ENCODE measurements around the gene BAIAP3.

BAIAP3 gene

GRCh38 chr16:1300664-1301476, 32.6 kb upstream of the BAIAP3 start:
- peaks cover 9% of the 10 kb centered on the region for H3F3A ChIP-seq (ENCODE audit: control insufficient read depth, insufficient read depth)
- H3K27ac ChIP-seq (ENCODE audit: low read depth, low read length) = no peak overlapping the region
- TF ChIP-seq, protein P1, sequence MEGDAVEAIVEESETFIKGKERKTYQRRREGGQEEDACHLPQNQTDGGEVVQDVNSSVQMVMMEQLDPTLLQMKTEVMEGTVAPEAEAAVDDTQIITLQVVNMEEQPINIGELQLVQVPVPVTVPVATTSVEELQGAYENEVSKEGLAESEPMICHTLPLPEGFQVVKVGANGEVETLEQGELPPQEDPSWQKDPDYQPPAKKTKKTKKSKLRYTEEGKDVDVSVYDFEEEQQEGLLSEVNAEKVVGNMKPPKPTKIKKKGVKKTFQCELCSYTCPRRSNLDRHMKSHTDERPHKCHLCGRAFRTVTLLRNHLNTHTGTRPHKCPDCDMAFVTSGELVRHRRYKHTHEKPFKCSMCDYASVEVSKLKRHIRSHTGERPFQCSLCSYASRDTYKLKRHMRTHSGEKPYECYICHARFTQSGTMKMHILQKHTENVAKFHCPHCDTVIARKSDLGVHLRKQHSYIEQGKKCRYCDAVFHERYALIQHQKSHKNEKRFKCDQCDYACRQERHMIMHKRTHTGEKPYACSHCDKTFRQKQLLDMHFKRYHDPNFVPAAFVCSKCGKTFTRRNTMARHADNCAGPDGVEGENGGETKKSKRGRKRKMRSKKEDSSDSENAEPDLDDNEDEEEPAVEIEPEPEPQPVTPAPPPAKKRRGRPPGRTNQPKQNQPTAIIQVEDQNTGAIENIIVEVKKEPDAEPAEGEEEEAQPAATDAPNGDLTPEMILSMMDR (IDR thresholded peaks at IDR 0.05; ENCODE audit: low read depth, low read length, poor library complexity, severe bottlenecking) = peak; percentile 94
- no peak for TF ChIP-seq EZH2phosphoT487 (IDR thresholded peaks at IDR 0.05; ENCODE audit: borderline replicate concordance, low read length)
- H3K4me2 ChIP-seq (ENCODE audit: low read length) = peak overlapping the region; percentile 66
- H3K27me3 ChIP-seq (ENCODE audit: control insufficient read depth, low read length) = peaks cover 2% of the 10 kb centered on the region; the same call in 1 of the 2 replicates
- H3K4me1 ChIP-seq (ENCODE audit: control insufficient read depth, low read length) = peaks cover 56% of the 10 kb centered on the region
- H4K20me1 ChIP-seq (ENCODE audit: control insufficient read depth, insufficient read depth, low read depth, low read length) = no peaks in the 10 kb centered on the region
- no peaks in the 10 kb centered on the region for H3K36me3 ChIP-seq (ENCODE audit: control insufficient read depth, low read length)
- H3K79me2 ChIP-seq (ENCODE audit: control insufficient read depth, low read length) = no peaks in the 10 kb centered on the region
- H3K9me3 ChIP-seq (ENCODE audit: control insufficient read depth, insufficient read depth, low read length) = no peaks in the 10 kb centered on the region
- no peaks in the 10 kb centered on the region for H3K9me2 ChIP-seq (replicated peaks; ENCODE audit: control insufficient read depth, low read length)
- H3K4me3 ChIP-seq (ENCODE audit: low read length) = peak overlapping the region; percentile 40

GRCh38 chr16:1301562-1301961, 31.9 kb upstream of the BAIAP3 start:
- no peak overlapping the region for H3K4me2 ChIP-seq (ENCODE audit: low read length)

DNA sequence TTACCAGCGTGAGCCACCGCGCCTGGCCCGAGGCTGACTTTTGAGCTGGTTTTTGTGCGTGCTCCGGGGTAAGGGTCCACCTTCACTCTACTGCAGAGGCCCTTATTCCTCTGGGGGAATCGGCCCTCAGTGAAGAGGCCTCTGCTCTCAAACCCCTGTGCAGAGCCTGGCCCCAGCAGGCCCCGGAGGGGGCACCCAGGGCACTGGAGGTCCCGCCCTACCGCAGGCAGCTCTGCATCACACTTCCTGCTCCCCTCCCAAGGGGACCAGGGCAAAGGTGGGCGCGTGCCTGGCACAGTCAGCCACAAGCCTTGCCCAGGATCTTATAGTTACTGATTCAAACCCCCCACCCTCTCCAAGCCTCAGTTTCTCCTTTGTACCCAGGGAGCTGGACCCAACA, 27.6 kb upstream of the BAIAP3 start:
- peak overlapping the region; percentile 18 for H3K4me2 ChIP-seq (ENCODE audit: low read length)
- 0 out of 2 replicates have a peak overlapping the region, but pooled peaks have one; percentile 19 for H3K4me3 ChIP-seq (ENCODE audit: low read length)
- H3K4me1 ChIP-seq (ENCODE audit: control insufficient read depth, low read length) = peaks cover 54% of the 10 kb centered on the region
- H3K9me3 ChIP-seq (ENCODE audit: control insufficient read depth, insufficient read depth, low read length) = no peaks in the 10 kb centered on the region; the same call in 1 of the 2 replicates
- peaks cover 9% of the 10 kb centered on the region for H3K36me3 ChIP-seq (ENCODE audit: control insufficient read depth, low read length)
- H3K27me3 ChIP-seq (ENCODE audit: control insufficient read depth, low read length) = no peaks in the 10 kb centered on the region
- peaks cover 9% of the 10 kb centered on the region for H3F3A ChIP-seq (ENCODE audit: control insufficient read depth, insufficient read depth)
- no peak overlapping the region for H3K27ac ChIP-seq (ENCODE audit: low read depth, low read length)
- peaks cover 10% of the 10 kb centered on the region for H3K79me2 ChIP-seq (ENCODE audit: control insufficient read depth, low read length)
- H4K20me1 ChIP-seq (ENCODE audit: control insufficient read depth, insufficient read depth, low read depth, low read length) = peaks cover 6% of the 10 kb centered on the region
- no peak for TF ChIP-seq EZH2phosphoT487 (IDR thresholded peaks at IDR 0.05; ENCODE audit: borderline replicate concordance, low read length)
- TF ChIP-seq, protein P1 (IDR thresholded peaks at IDR 0.05; ENCODE audit: low read depth, low read length, poor library complexity, severe bottlenecking) = no peak
- H3K9me2 ChIP-seq (replicated peaks; ENCODE audit: control insufficient read depth, low read length) = no peaks in the 10 kb centered on the region

More at GRCh38 chr16:1301562-1301961, 31.9 kb upstream of the BAIAP3 start:
- Histone ChIP-seq H3K27me3 (ENCODE audit: control insufficient read depth, low read length) (peaks cover 2% of the 10 kb centered on the region; the same call in 1 of the 2 replicates), H3K4me3 (ENCODE audit: low read length) (no peak overlapping the region), H3K36me3 (ENCODE audit: control insufficient read depth, low read length) (no peaks in the 10 kb centered on the region), H3K79me2 (ENCODE audit: control insufficient read depth, low read length) (no peaks in the 10 kb centered on the region), H4K20me1 (ENCODE audit: control insufficient read depth, insufficient read depth, low read depth, low read length) (no peaks in the 10 kb centered on the region), H3K9me2 (replicated peaks; ENCODE audit: control insufficient read depth, low read length) (no peaks in the 10 kb centered on the region), H3K4me1 (ENCODE audit: control insufficient read depth, low read length) (peaks cover 60% of the 10 kb centered on the region), H3K27ac (ENCODE audit: low read depth, low read length) (no peak overlapping the region), H3K9me3 (ENCODE audit: control insufficient read depth, insufficient read depth, low read length) (no peaks in the 10 kb centered on the region), H3F3A (ENCODE audit: control insufficient read depth, insufficient read depth) (peaks cover 9% of the 10 kb centered on the region)
- no peak for TF ChIP-seq EZH2phosphoT487 (IDR thresholded peaks at IDR 0.05; ENCODE audit: borderline replicate concordance, low read length)
- TF ChIP-seq, protein P1 (IDR thresholded peaks at IDR 0.05; ENCODE audit: low read depth, low read length, poor library complexity, severe bottlenecking) = no peak

Data from DOHH2 (cell line).